IPS-18a (cell line): ENCODE measurements around the gene JADE2.
"Not testable (repeated sequence)": the region's sequence is repeated elsewhere in the genome, so short reads cannot be mapped to it uniquely, and the experiment has no call there.

ENCODE experiments used
- H3K27ac ChIP-seq: one replicate; pipeline ENCODE4 v1.5.1; 2013; ENCODE audit warnings: low read length
- H3K27me3 ChIP-seq: one replicate; pipeline ENCODE4 v1.6.1; 2013; ENCODE audit warnings: mild to moderate bottlenecking, low read length; ENCODE audit not compliant: control insufficient read depth, insufficient read depth
- H3K36me3 ChIP-seq: one replicate; pipeline ENCODE4 v1.6.1; 2013; ENCODE audit warnings: low read depth, low read length; ENCODE audit not compliant: control insufficient read depth
- H3K4me1 ChIP-seq: one replicate; pipeline ENCODE4 v1.6.1; 2013; ENCODE audit warnings: low read depth, low read length; ENCODE audit not compliant: control insufficient read depth
- H3K4me3 ChIP-seq: one replicate; pipeline ENCODE4 v1.5.1; 2013; ENCODE audit warnings: low read length
- H3K9ac ChIP-seq: one replicate; pipeline ENCODE4 v1.6.1; 2013; ENCODE audit warnings: mild to moderate bottlenecking, low read length, moderate library complexity
- H3K9me3 ChIP-seq: one replicate; pipeline ENCODE4 v1.6.1; 2013; ENCODE audit warnings: low read depth, low read length; ENCODE audit not compliant: control insufficient read depth

The JADE2 gene

DNA sequence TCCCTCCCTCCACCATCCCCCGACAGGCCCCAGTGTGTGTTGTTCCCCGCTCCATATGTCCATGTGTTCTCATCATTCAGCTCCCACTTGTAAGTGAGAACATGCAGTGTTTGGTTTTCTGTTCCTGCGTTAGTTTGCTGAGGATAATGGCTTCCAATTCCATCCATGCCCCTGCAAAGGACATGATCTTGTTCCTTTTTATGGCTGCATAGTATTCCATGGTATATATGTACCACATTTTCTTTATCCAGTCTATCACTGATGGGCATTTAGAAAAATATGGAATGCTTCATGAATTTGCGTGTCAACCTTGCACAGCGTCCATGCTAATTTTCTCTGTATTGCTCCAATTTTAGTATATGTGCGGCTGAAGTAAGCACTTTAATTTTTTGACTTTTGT lies 25.6 kb upstream of the JADE2 start:
- not testable (repeated sequence) for H3K4me1 ChIP-seq, H3K27me3 ChIP-seq, H3K4me3 ChIP-seq, H3K9me3 ChIP-seq, H3K27ac ChIP-seq, H3K36me3 ChIP-seq, H3K9ac ChIP-seq

GRCh38 chr5:134500699-134501430 lies 24.6 kb upstream of the JADE2 start:
- no peak overlapping the region for H3K27ac ChIP-seq
- peaks cover 5% of the 10 kb centered on the region for H3K4me1 ChIP-seq
- no peaks in the 10 kb centered on the region for H3K27me3 ChIP-seq
- H3K9me3 ChIP-seq: no peaks in the 10 kb centered on the region
- H3K9ac ChIP-seq: no peak overlapping the region
- H3K4me3 ChIP-seq: no peak overlapping the region
- no peaks in the 10 kb centered on the region for H3K36me3 ChIP-seq

- Histone ChIP-seq H3K27me3 (no peaks in the 10 kb centered on the region), H3K36me3 (no peaks in the 10 kb centered on the region), H3K9me3 (no peaks in the 10 kb centered on the region), H3K4me1 (peaks cover 12% of the 10 kb centered on the region), H3K9ac (no peak overlapping the region), H3K27ac (no peak overlapping the region), H3K4me3 (no peak overlapping the region)
Measured at GRCh38 chr5:134502259-134502658, 23.2 kb upstream of the JADE2 start.

DNA sequence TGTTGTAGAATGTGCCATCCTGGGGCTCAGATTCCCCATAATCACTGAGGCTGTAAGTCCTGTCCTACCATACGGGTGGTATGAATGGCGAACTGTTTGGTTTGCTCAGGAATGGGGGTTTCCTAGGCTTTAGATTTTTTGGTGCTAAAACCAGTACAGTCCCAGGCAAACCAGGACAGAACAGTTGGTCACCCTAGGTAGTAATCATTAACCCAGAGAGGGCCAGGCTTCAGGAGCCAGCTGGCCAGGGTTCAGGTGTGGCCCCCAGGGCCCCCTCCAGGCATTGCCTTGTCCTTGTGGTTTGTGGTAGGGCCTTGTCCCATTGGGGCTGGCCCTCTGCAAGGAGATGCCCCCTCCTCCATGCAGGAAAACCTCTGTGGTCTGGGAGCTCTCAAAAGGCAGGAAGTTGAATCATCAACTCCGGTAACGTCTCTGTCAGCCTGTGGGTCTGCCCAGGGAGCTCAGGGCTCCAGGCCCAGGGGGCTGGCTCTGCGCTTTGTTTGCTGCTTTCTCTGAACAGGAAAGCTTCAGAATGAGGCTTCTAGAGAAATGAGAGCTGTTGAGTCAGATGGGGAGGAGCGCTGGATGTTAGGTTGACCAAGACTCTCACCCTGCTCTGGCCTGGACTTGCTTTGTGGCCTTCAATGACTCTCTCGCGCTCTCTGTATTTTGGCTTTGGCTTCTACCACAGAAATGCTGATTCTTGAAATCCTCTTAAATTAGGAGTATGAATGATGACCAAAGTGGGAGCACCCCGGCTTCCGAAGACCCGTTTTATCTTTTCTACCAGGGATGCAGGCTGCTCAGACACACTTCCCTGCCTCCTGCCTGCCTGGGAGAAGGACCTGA lies 22.2 kb upstream of the JADE2 start:
- no peaks in the 10 kb centered on the region for H3K36me3 ChIP-seq
- no peaks in the 10 kb centered on the region for H3K27me3 ChIP-seq
- H3K9me3 ChIP-seq: no peaks in the 10 kb centered on the region
- H3K4me1 ChIP-seq: peaks cover 12% of the 10 kb centered on the region
- H3K4me3 ChIP-seq: no peak overlapping the region
- H3K9ac ChIP-seq: no peak overlapping the region
- no peak overlapping the region for H3K27ac ChIP-seq

DNA sequence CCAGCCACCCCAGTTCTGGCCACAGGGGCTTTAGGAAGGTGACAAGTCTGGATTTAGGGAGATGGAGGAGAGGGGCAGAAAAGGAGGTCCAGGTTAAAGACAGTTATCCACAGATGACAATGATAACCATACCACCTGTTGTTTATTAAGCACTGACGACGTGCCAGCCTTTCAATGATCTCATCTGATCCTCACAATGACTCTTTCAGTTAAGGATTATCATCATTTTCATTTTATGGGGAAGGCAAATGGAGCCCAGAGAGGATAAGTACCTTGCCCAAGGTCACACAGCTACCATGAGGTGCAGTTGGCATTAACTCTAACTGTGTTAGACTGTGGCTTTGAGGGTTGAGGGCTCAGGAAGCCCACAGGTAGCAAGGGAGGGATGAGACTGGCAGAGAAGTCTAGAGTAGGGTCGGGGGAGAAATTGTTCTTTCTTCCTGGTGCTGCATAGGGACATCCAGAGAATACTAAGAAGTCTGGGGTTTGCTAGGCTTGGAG lies 21.5 kb upstream of the JADE2 start:
- H3K9me3 ChIP-seq: no peaks in the 10 kb centered on the region
- H3K9ac ChIP-seq: no peak overlapping the region
- H3K27me3 ChIP-seq: no peaks in the 10 kb centered on the region
- peaks cover 12% of the 10 kb centered on the region for H3K4me1 ChIP-seq
- H3K4me3 ChIP-seq: no peak overlapping the region
- no peak overlapping the region for H3K27ac ChIP-seq
- H3K36me3 ChIP-seq: no peaks in the 10 kb centered on the region

DNA sequence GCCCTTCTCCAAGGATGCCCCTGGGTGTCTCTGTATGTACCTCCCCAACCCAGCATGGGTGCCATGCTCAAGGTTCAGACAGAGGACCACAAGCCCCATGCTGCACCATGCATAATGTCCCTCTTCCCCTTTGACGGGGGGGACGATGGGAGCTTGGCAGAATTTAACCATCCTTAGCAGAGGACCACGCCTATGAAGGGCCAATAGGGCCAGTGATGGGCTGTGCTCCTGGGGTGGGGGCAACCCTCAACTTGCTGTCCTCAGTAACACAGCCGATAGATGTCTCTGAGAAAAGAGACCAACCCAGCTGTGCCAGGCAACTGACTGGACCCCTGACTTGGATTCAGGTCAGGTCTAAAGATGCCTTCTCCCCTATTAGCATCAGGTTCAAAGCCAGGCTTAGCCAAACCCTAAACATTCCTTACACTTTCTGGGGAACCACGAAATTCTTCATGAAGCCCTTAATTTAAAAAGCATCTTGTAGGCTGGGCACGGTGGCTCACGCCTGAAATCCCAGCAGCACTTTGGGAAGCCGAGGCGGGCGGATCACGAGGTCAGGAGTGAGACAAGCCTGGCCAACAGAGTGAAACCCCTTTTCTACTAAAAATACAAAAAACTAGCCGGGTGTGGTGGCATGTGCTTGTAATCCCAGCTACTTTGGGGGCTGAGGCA lies 20.7 kb upstream of the JADE2 start:
- H3K36me3 ChIP-seq: no peaks in the 10 kb centered on the region
- no peaks in the 10 kb centered on the region for H3K9me3 ChIP-seq
- H3K9ac ChIP-seq: no peak overlapping the region
- no peak overlapping the region for H3K4me3 ChIP-seq
- H3K27ac ChIP-seq: no peak overlapping the region
- peaks cover 12% of the 10 kb centered on the region for H3K4me1 ChIP-seq
- no peaks in the 10 kb centered on the region for H3K27me3 ChIP-seq

DNA sequence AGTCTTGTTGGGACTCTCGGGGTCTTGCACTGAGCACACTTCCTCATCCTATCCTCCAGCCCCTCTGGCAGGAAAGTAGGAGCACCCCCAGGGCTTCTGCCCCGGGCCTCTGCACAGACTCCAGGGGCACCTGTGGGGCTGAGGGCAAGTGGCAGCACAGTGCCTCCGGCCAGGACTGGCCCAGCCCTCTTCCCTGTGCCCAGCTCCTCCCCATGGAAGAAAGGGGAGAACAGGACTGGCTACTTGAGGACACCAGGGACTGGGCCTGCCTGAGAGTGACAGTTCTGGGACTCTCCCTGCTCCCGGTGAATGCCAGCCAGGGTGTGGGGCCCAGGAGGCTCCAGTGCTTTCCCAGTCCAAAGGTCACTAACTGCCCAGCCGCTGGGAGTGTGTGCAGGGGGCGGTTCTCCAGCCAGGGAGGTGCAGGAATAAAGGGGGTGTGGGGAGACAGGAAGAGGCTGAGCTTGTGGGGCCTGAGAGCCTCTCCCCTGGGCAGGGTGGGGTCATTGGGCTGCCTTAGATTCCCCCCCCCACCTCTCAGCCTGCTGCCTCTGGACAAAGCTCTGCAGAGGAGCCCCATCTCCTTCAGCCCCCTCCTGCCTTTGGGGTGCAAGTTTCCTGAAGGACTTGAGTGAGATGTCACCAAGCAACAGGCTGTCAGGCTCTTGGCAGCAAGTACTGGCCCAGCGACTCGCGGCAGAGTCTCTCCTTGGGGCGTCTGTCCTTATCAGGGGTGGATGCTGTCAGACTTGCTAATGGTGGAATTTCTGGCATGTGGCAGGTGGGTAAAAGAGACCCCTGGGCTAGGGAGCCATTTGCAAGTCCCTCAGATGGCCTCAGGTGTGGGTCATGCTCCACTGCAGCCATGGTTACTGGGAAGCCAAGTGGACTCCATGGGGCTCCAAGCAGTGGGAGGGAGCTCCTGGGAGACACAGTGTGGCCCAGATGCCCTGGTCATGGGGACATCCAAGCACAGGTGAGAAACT lies 19.1 kb upstream of the JADE2 start:
- no peak overlapping the region for H3K27ac ChIP-seq
- no peaks in the 10 kb centered on the region for H3K36me3 ChIP-seq
- peaks cover 20% of the 10 kb centered on the region for H3K4me1 ChIP-seq
- no peaks in the 10 kb centered on the region for H3K9me3 ChIP-seq
- H3K9ac ChIP-seq: no peak overlapping the region
- no peaks in the 10 kb centered on the region for H3K27me3 ChIP-seq
- no peak overlapping the region for H3K4me3 ChIP-seq

GRCh38 chr5:134507452-134507851 lies 18.0 kb upstream of the JADE2 start:
- Histone ChIP-seq H3K4me3 (no peak overlapping the region), H3K27me3 (no peaks in the 10 kb centered on the region), H3K27ac (no peak overlapping the region), H3K9me3 (no peaks in the 10 kb centered on the region), H3K4me1 (peaks cover 31% of the 10 kb centered on the region), H3K36me3 (no peaks in the 10 kb centered on the region), H3K9ac (no peak overlapping the region)

- no peaks in the 10 kb centered on the region for H3K9me3 ChIP-seq
- H3K9ac ChIP-seq: no peak overlapping the region
- H3K4me3 ChIP-seq: no peak overlapping the region
- no peaks in the 10 kb centered on the region for H3K27me3 ChIP-seq
- H3K4me1 ChIP-seq: peaks cover 30% of the 10 kb centered on the region
- H3K36me3 ChIP-seq: no peaks in the 10 kb centered on the region
- no peak overlapping the region for H3K27ac ChIP-seq
Measured at GRCh38 chr5:134508521-134509195, 16.8 kb upstream of the JADE2 start.

DNA sequence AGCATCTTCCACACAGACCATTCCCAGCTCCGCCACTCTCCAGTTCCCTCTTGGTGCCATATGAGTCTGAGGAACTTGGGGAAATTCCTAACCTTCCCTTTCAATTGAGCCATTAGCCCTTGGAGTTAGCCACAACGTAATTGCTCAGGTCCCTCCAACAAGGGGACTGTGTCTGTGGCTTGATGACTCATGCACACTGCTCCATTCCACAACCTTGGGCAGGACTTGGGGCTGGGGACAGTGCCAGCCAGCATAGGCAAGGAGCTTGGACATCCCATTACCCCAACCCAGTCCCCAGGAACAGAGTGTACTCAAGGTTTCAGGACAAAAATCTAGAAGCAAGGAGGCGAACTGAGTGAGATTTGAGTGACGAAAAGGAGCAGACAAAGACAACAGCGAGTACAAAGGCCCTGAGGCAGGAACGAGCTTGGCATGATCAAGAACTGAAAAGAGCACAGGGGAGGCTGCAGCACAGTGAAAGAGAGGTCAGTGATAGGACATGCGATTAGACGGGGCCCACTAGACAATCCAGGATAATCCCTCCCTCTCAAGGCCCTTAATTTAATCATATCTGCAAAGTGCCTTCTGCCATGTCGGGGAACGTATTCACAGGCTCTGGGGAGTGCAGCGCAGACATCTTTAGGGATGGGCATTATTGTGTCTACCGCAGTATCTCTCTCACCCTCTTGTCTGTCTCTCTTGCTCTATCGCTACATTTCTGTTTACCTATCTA lies 16.0 kb upstream of the JADE2 start:
- no peaks in the 10 kb centered on the region for H3K27me3 ChIP-seq

More for the DNA sequence above, 16.0 kb upstream of the JADE2 start:
- Histone ChIP-seq H3K27ac (no peak overlapping the region), H3K36me3 (no peaks in the 10 kb centered on the region), H3K4me3 (no peak overlapping the region), H3K9me3 (no peaks in the 10 kb centered on the region), H3K9ac (no peak overlapping the region), H3K4me1 (peaks cover 30% of the 10 kb centered on the region)
